Central memory CD8-positive, alpha-beta T cell (primary cell): Measurements from ENCODE around the gene RCAN3.
"Not testable (repeated sequence)": the region's sequence is repeated elsewhere in the genome, so short reads cannot be mapped to it uniquely, and the experiment has no call there.

Experiments used
- ATAC-seq: fragments of 150-1000 bp; cut with Tn5 transposase; replicated peaks from 2 replicates; pipeline ENCODE4 v1.10.0; 2022; ENCODE audit warnings: mild to moderate bottlenecking, moderate FRiP score, moderate number of reproducible peaks; ENCODE audit not compliant: poor library complexity, severe bottlenecking; ENCODE audit errors: extremely low read depth
- DNase-seq, 2 donors: peaks; one replicate each; pipeline ENCODE4 v3.0.0; 2021; ENCODE audit warnings: low spot score in 2 of 2
- H3K27ac Mint-ChIP-seq: one replicate; pipeline ENCODE4 v1.8.0; 2022; ENCODE audit warnings: low read depth, mild to moderate bottlenecking, moderate library complexity, mixed read lengths
- H3K27me3 Mint-ChIP-seq: one replicate; pipeline ENCODE4 v1.8.0; 2022; ENCODE audit warnings: mixed read lengths
- H3K36me3 Mint-ChIP-seq: one replicate; pipeline ENCODE4 v1.8.0; 2022; ENCODE audit warnings: mild to moderate bottlenecking, moderate library complexity, mixed read lengths; ENCODE audit not compliant: insufficient read depth
- H3K4me1 Mint-ChIP-seq: one replicate; pipeline ENCODE4 v1.8.0; 2022; ENCODE audit warnings: mixed read lengths
- H3K4me3 Mint-ChIP-seq: one replicate; pipeline ENCODE4 v1.8.0; 2022; ENCODE audit warnings: mild to moderate bottlenecking, moderate library complexity, mixed read lengths
- H3K9me3 Mint-ChIP-seq: one replicate; pipeline ENCODE4 v1.8.0; 2022; ENCODE audit warnings: mixed read lengths

RCAN3 gene

DNA sequence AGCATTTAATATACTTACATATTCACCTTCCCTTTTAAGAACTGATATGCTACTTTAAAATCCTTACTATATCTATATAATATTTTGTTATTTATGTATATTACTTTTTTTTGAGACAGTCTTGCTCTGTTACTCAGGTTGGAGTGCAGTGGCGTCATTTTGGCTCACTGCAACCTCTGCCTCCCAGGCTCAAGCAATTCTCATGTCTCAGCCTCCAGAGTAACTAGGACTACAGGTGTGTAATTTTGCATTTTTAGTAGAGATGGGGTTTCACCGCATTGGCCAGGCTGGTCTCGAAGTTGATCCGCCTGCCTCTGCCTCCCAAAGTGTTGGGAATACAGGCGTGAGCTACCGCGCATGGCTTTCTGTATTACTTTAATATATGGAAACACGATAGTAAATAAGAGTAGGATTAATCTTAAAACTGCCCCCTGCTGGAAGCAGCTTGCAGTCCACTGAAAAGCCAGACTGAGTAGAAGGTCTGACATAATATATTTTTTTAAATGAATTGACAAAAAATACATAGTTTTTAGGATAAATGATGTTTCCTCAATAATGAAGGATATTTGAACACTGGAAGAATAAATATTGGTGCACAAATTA lies 24.4 kb downstream of the RCAN3 start:
- peaks cover 7% of the 10 kb centered on the region for H3K36me3 Mint-ChIP-seq
- H3K27ac Mint-ChIP-seq, result no peak overlapping the region
- DNase-seq (peak in 1 of 2 donors; percentile 17), ATAC-seq (peak; percentile 40)
- H3K4me1 Mint-ChIP-seq, result peaks cover 24% of the 10 kb centered on the region
- H3K4me3 Mint-ChIP-seq, result no peak overlapping the region
- H3K27me3 Mint-ChIP-seq, result no peaks in the 10 kb centered on the region
- no peaks in the 10 kb centered on the region for H3K9me3 Mint-ChIP-seq

- DNase-seq (no peak), ATAC-seq (no peak)
- Mint-ChIP-seq H3K4me3 (no peak overlapping the region), H3K36me3 (peaks cover 12% of the 10 kb centered on the region), H3K27ac (no peak overlapping the region), H3K4me1 (peaks cover 24% of the 10 kb centered on the region), H3K27me3 (no peaks in the 10 kb centered on the region), H3K9me3 (no peaks in the 10 kb centered on the region)
Observed at GRCh38 chr1:24528744-24529143, 26.1 kb downstream of the RCAN3 start.

DNA sequence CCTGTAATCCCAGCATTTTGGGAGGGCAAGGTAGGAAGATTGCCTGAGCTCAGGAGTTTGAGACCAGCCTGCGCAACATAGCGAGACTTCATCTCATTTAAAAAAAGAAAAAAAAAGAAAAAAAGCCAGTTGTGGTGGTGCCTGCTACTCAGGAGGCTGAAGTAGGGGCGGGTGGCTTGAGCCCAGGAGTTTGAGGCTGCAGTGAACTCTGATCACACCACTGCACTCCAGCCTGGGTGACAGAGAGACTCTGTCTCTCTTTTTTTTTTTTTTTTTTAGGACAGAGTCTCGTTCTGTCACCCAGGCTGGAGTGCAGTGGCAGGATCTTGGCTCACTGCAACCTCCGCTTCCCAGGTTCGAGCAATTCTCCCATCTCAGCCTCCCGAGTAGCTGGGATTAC lies 26.7 kb downstream of the RCAN3 start:
- not testable (repeated sequence) for ATAC-seq, DNase-seq, H3K27me3 Mint-ChIP-seq, H3K4me3 Mint-ChIP-seq, H3K27ac Mint-ChIP-seq, H3K9me3 Mint-ChIP-seq
- peaks cover 17% of the 10 kb centered on the region for H3K36me3 Mint-ChIP-seq
- H3K4me1 Mint-ChIP-seq, result peaks cover 24% of the 10 kb centered on the region

DNA sequence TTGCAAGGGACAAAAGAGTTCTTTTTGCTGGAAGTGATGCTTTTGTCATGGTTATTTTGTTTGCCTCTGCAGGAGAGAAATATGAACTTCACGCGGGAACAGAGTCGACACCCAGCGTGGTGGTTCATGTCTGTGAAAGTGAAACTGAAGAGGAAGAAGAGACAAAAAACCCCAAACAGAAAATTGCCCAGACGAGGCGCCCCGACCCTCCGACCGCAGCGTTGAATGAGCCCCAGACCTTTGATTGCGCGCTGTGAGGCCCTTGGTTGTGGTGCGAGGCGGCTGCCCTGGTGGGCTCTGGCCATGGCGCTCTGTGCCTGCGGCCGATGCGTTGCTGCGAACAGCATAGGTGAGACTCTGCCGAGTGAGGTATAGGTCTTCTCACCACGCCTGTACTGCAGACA lies 32.4 kb downstream of the RCAN3 start:
- Mint-ChIP-seq H3K4me3 (peak overlapping the region; percentile 83), H3K27me3 (no peaks in the 10 kb centered on the region), H3K27ac (peak overlapping the region; percentile 98), H3K4me1 (peaks cover 25% of the 10 kb centered on the region), H3K36me3 (peaks cover 36% of the 10 kb centered on the region), H3K9me3 (no peaks in the 10 kb centered on the region)
- ATAC-seq, result peak; percentile 67
- peak; percentile 52 to 73 for DNase-seq

DNA sequence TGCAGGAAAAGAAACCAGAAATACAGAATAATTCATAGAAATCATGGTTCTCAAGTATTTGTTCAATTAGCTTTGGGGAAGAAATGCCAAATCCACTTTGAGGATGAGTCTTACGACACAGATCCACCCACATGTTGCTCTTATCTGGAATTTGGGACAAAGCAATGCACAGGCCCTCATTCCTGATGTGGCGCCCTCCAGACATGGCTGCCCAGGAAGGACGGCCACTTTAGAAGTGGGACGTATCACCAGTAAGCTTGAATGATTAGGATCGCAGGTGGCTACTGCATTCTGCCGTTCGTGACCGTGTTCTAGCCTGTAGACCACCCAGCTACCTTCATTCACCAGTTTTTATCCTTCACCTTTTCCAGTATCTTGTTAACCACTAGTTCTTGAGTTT lies 33.1 kb downstream of the RCAN3 start:
- Mint-ChIP-seq H3K27me3 (no peaks in the 10 kb centered on the region), H3K4me3 (peak overlapping the region; percentile 83), H3K9me3 (no peaks in the 10 kb centered on the region), H3K27ac (peak overlapping the region; percentile 98), H3K4me1 (peaks cover 29% of the 10 kb centered on the region), H3K36me3 (peaks cover 38% of the 10 kb centered on the region)
- DNase-seq (no peak), ATAC-seq (no peak)

DNA sequence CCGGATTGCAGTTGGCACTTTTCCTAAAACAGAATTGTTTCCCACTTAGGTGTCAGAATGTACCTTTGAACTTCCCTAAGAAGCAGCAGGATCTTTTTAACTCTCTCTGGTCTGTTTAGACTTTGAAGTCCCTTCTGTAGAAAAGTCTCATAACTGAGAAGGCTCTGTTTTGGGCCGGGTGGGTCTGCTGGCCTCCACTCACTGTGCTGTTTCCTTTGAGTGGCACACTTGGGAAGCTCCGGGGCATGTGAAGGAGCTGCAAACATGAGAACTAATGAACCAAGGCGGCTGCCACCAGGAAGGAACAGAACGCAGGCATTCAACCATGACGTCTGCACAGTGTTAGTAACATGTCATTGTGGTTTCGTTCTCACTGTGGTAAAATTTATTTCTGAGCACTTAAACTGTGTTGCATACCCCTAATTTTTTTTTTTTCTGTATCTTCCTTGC lies 33.8 kb downstream of the RCAN3 start:
- Mint-ChIP-seq H3K4me3 (peak overlapping the region; percentile 83), H3K27me3 (no peaks in the 10 kb centered on the region), H3K9me3 (no peaks in the 10 kb centered on the region), H3K4me1 (peaks cover 29% of the 10 kb centered on the region), H3K27ac (peak overlapping the region; percentile 98), H3K36me3 (peaks cover 38% of the 10 kb centered on the region)
- peak; percentile 93 for ATAC-seq
- peak; percentile 55 to 77 for DNase-seq

- peaks cover 24% of the 10 kb centered on the region for H3K4me1 Mint-ChIP-seq
- no peak for ATAC-seq
- DNase-seq, result no peak
Observed at GRCh38 chr1:24540051-24540905, 37.6 kb downstream of the RCAN3 start.

GRCh38 chr1:24540906-24541710 lies 38.5 kb downstream of the RCAN3 start:
- DNase-seq, result no peak
- H3K4me3 Mint-ChIP-seq, result no peak overlapping the region
- H3K27ac Mint-ChIP-seq, result no peak overlapping the region
- peaks cover 13% of the 10 kb centered on the region for H3K36me3 Mint-ChIP-seq
- no peaks in the 10 kb centered on the region for H3K27me3 Mint-ChIP-seq
- peaks cover 18% of the 10 kb centered on the region for H3K4me1 Mint-ChIP-seq
- no peaks in the 10 kb centered on the region for H3K9me3 Mint-ChIP-seq
- ATAC-seq, result no peak

More at GRCh38 chr1:24540051-24540905, 37.6 kb downstream of the RCAN3 start:
- Mint-ChIP-seq H3K27ac (peak overlapping the region; percentile 35), H3K27me3 (no peaks in the 10 kb centered on the region), H3K9me3 (no peaks in the 10 kb centered on the region), H3K4me3 (no peak overlapping the region), H3K36me3 (peaks cover 19% of the 10 kb centered on the region)

DNA sequence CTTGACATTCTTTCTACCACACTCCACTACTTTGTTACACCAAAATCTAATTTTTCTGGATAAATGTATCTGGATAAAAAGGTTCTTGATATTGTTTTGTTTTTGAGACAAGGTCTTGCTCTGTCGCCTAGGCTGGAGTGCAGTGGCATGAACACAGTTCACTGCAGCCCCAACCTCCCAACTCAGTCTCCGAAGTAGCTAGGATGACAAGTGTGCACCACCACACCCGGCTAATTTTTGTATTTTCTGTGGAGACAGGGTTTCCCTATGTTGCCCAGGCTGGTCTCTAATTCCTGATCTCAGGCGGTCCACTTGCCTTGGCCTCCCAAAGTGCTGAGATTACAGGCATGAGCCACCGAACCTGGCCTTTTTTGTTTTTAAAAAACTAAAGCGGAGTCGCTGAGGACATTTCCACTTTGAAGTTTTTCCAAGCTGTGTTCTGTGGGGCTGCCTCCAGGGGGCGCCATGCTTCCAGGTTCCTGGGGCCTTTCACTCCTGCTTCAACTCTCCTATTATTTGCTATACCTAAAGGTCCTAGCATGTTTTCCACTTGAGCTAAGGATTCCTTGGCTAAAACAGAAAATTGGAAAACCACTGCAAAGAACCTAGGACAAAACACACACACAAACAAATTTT lies 39.2 kb downstream of the RCAN3 start:
- no peak overlapping the region for H3K27ac Mint-ChIP-seq
- H3K27me3 Mint-ChIP-seq, result no peaks in the 10 kb centered on the region
- no peak overlapping the region for H3K4me3 Mint-ChIP-seq
- H3K4me1 Mint-ChIP-seq, result peaks cover 10% of the 10 kb centered on the region
- peaks cover 7% of the 10 kb centered on the region for H3K36me3 Mint-ChIP-seq
- DNase-seq (no peak), ATAC-seq (no peak)
- no peaks in the 10 kb centered on the region for H3K9me3 Mint-ChIP-seq

DNA sequence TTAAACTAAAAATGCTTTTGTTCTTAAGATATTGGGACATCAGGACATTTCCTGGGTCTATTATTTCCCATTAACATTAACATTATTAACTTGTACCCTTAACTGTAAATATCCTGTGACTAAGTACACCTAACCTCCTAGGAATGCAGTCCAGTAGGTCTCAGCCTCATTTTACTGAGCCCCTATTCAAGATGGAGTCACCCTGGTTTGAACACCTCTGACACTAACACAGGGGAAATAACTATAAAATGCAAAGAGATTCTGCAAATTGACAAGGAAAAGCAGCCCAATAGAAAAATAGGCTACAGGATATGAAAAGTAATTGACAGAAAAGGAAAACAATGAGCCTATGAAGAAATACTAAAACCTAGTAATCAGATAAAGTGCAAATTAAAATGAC lies 41.6 kb downstream of the RCAN3 start:
- H3K27ac Mint-ChIP-seq, result no peak overlapping the region
- ATAC-seq (no peak), DNase-seq (no peak)
- H3K4me3 Mint-ChIP-seq, result no peak overlapping the region
- H3K36me3 Mint-ChIP-seq, result peaks cover 3% of the 10 kb centered on the region
- H3K9me3 Mint-ChIP-seq, result no peaks in the 10 kb centered on the region
- peaks cover 9% of the 10 kb centered on the region for H3K4me1 Mint-ChIP-seq
- no peaks in the 10 kb centered on the region for H3K27me3 Mint-ChIP-seq

DNA sequence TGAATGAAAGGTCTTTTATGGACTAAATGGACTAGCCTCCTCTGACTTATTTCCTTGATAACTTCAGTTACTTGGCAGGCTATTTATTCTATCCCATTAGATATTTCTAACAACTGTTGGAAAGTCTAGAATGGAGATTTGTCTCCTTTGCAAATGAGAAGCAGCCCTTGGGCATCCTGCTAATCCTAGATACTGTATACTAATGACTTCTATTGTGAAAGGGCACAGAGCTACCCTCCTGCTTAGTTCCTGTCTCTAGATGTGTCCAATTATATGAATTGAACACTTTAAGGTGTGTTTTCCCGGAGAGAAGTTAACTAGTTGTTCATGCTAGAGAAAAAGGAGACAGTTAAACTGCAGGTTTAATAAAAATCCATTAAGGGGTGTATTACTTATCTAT lies 43.0 kb downstream of the RCAN3 start:
- no peak overlapping the region for H3K27ac Mint-ChIP-seq
- no peak overlapping the region for H3K4me3 Mint-ChIP-seq

GRCh38 chr1:24547195-24547594 lies 44.6 kb downstream of the RCAN3 start:
- no peak overlapping the region for H3K27ac Mint-ChIP-seq
- H3K36me3 Mint-ChIP-seq, result no peaks in the 10 kb centered on the region
- peaks cover 3% of the 10 kb centered on the region for H3K4me1 Mint-ChIP-seq
- ATAC-seq (no peak), DNase-seq (no peak)
- no peak overlapping the region for H3K4me3 Mint-ChIP-seq
- H3K27me3 Mint-ChIP-seq, result peaks cover 6% of the 10 kb centered on the region
- H3K9me3 Mint-ChIP-seq, result no peaks in the 10 kb centered on the region

More for the DNA sequence above, 43.0 kb downstream of the RCAN3 start:
- Mint-ChIP-seq H3K9me3 (no peaks in the 10 kb centered on the region), H3K27me3 (no peaks in the 10 kb centered on the region), H3K4me1 (peaks cover under 1% of the 10 kb centered on the region), H3K36me3 (no peaks in the 10 kb centered on the region)
- DNase-seq (no peak), ATAC-seq (no peak)
